Retinal pigment epithelial cell (primary cell): ENCODE measurements around the gene MEGF6.
A peak's percentile ranks its signal among the peaks of the same experiment; 100 is the strongest.
"Not testable (repeated sequence)": the region's sequence is repeated elsewhere in the genome, so short reads cannot be mapped to it uniquely, and the experiment has no call there.

Experiments
- DNase-seq: peaks from one replicate; pipeline ENCODE4 v3.0.0-alpha.2; 2010; ENCODE audit warnings: low read depth
- H3K4me3 ChIP-seq: 2 replicates; pipeline ENCODE4 v1.5.1; 2011; ENCODE audit warnings: mild to moderate bottlenecking, low read length, control low read depth, moderate library complexity
- CTCF ChIP-seq: conservative IDR thresholded peaks from 2 replicates; pipeline ENCODE4 v1.5.1; 2011; ENCODE audit warnings: low read depth, low read length, control low read depth, inconsistent platforms

The MEGF6 gene

GRCh38 chr1:3627515-3628253, 16.4 kb upstream of the MEGF6 start:
- no peak for DNase-seq
- H3K4me3 ChIP-seq, result no peak overlapping the region
- TF ChIP-seq CTCF, result no peak

- no peak for DNase-seq
- peak overlapping the region; percentile 67 for H3K4me3 ChIP-seq
- TF ChIP-seq CTCF, result no peak
Measured at GRCh38 chr1:3626025-3626424, 14.7 kb upstream of the MEGF6 start.

GRCh38 chr1:3625151-3625907, 14.0 kb upstream of the MEGF6 start:
- peak; percentile 46 for DNase-seq
- peak overlapping the region; percentile 67 for H3K4me3 ChIP-seq
- TF ChIP-seq CTCF, result no peak

- peak within 1 kb of the TSS; percentile 86 for H3K4me3 ChIP-seq
- DNase-seq, result peak; percentile 75
- TF ChIP-seq CTCF, result no peak
Measured at GRCh38 chr1:3624200-3625136, 13.2 kb upstream of the MEGF6 start, which contains the start of gene TPRG1L. TPRG1L (plus strand) TSS chr1:3625015; CDS start chr1:3625073, 58 bp downstream.

GRCh38 chr1:3623441-3624199, 12.3 kb upstream of the MEGF6 start:
- peak overlapping the region; percentile 86 for H3K4me3 ChIP-seq
- no peak for DNase-seq
- no peak for TF ChIP-seq CTCF

GRCh38 chr1:3622102-3622501, 10.8 kb upstream of the MEGF6 start:
- not testable (repeated sequence) for DNase-seq, H3K4me3 ChIP-seq
